CD14-positive monocyte (primary cell): Measurements from ENCODE around the gene OPN4. TPM values are rescaled to one million over a fixed set of nuclear protein-coding genes. Genes with fewer than 3 reads are reported as not detected.

Experiments
- DNase-seq, 3 donors: peaks; one replicate each; pipeline ENCODE4 v3.0.0-alpha.2; 2011 to 2022
- H2AFZ ChIP-seq: 2 replicates; pipeline ENCODE4 v1.6.0; 2012; ENCODE audit warnings: mild to moderate bottlenecking, low read depth, low read length, inconsistent platforms; ENCODE audit not compliant: insufficient read depth, poor library complexity, severe bottlenecking
- H3K27ac ChIP-seq, 2 donors: 1 replicate in 1 of 2; 2 replicates in 1 of 2; pipeline ENCODE4 v1.5.1; 2012 to 2013; ENCODE audit warnings: low read length in 2 of 2, control low read depth in 1 of 2, inconsistent platforms in 1 of 2, low read depth in 1 of 2, mild to moderate bottlenecking in 1 of 2
- H3K27me3 ChIP-seq, 2 donors: one replicate each; pipeline versions ENCODE4 v1.6.0 to v1.6.1; 2011 to 2013; ENCODE audit warnings: low read length in 2 of 2; ENCODE audit not compliant: control insufficient read depth in 2 of 2, insufficient read depth in 2 of 2
- H3K36me3 ChIP-seq, 2 donors: replicated peaks in 1 of 2; 1 replicate in 1 of 2; 2 replicates in 1 of 2; pipeline versions ENCODE4 v1.5.1 to v1.6.1; 2012 to 2013; ENCODE audit warnings: low read length in 2 of 2, control low read depth in 1 of 2, inconsistent platforms in 1 of 2, mild to moderate bottlenecking in 1 of 2; ENCODE audit not compliant: insufficient read depth in 2 of 2, control insufficient read depth in 1 of 2
- H3K4me1 ChIP-seq, 2 donors: 1 replicate in 1 of 2; 2 replicates in 1 of 2; pipeline versions ENCODE4 v1.5.1 to v1.6.1; 2012 to 2013; ENCODE audit warnings: low read length in 2 of 2, control low read depth in 1 of 2, inconsistent platforms in 1 of 2, mild to moderate bottlenecking in 1 of 2, moderate library complexity in 1 of 2; ENCODE audit not compliant: insufficient read depth in 2 of 2, control insufficient read depth in 1 of 2
- H3K4me2 ChIP-seq: replicated peaks from 2 replicates; pipeline ENCODE3; 2012; ENCODE audit warnings: low read length, moderate library complexity, mild to moderate bottlenecking; ENCODE audit not compliant: poor library complexity, severe bottlenecking; ENCODE audit errors: extremely low read depth
- H3K4me3 ChIP-seq, 3 experiments: fragments of 200-600 bp in 1 of 3; sonication (generic) in 1 of 3; replicated peaks in 1 of 3; 1 replicate in 2 of 3; 2 replicates in 1 of 3; pipeline ENCODE4 v1.5.1; 2011 to 2013; ENCODE audit warnings: low read length in 3 of 3, mild to moderate bottlenecking in 3 of 3, control low read depth in 2 of 3, low read depth in 2 of 3, inconsistent platforms in 1 of 3, moderate library complexity in 1 of 3
- H3K79me2 ChIP-seq: 2 replicates; pipeline ENCODE4 v1.6.0; 2012; ENCODE audit warnings: mild to moderate bottlenecking, control low read depth, inconsistent platforms, low read length, moderate library complexity; ENCODE audit not compliant: insufficient read depth
- H3K9ac ChIP-seq: 2 replicates; pipeline ENCODE4 v1.6.0; 2017; ENCODE audit warnings: low read length, mild to moderate bottlenecking; ENCODE audit not compliant: insufficient read depth, poor library complexity, severe bottlenecking
- H3K9me3 ChIP-seq, 2 donors: replicated peaks in 1 of 2; 1 replicate in 1 of 2; 2 replicates in 1 of 2; pipeline versions ENCODE4 v1.5.1 to v1.6.1; 2012 to 2013; ENCODE audit warnings: low read length in 2 of 2, control low read depth in 1 of 2; ENCODE audit not compliant: control insufficient read depth in 1 of 2, insufficient read depth in 1 of 2
- H4K20me1 ChIP-seq: 2 replicates; pipeline ENCODE4 v1.6.0; 2012; ENCODE audit warnings: mild to moderate bottlenecking, low read length, control low read depth, moderate library complexity; ENCODE audit not compliant: insufficient read depth
- H3K27ac Mint-ChIP-seq, 7 donors: one replicate each; pipeline ENCODE4 v1.8.0; 2020; ENCODE audit warnings: mild to moderate bottlenecking in 7 of 7, mixed read lengths in 7 of 7, moderate library complexity in 6 of 7, inconsistent platforms in 2 of 7
- H3K27me3 Mint-ChIP-seq, 3 donors: one replicate each; pipeline ENCODE4 v1.8.0; 2021 to 2022; ENCODE audit warnings: low read depth in 3 of 3, mild to moderate bottlenecking in 3 of 3, mixed read lengths in 3 of 3, moderate library complexity in 3 of 3, inconsistent platforms in 1 of 3
- H3K36me3 Mint-ChIP-seq, 2 donors: one replicate each; pipeline ENCODE4 v1.8.0; 2020; ENCODE audit warnings: mixed read lengths in 2 of 2, inconsistent platforms in 1 of 2, mild to moderate bottlenecking in 1 of 2
- H3K4me1 Mint-ChIP-seq: one replicate; pipeline ENCODE4 v1.8.0; 2020; ENCODE audit warnings: mild to moderate bottlenecking, mixed read lengths
- H3K4me3 Mint-ChIP-seq, 2 donors: one replicate each; pipeline ENCODE4 v1.8.0; 2020; ENCODE audit warnings: mild to moderate bottlenecking in 2 of 2, mixed read lengths in 2 of 2, moderate library complexity in 1 of 2
- H3K9me3 Mint-ChIP-seq, 7 donors: one replicate each; pipeline ENCODE4 v1.8.0; 2020 to 2022; ENCODE audit warnings: mixed read lengths in 7 of 7, mild to moderate bottlenecking in 6 of 7, moderate library complexity in 6 of 7, inconsistent platforms in 2 of 7
- WGBS: methylation state at CpG from one replicate; pipeline ENCODE4 v1.1.5; 2013; ENCODE audit warnings: missing lambda C conversion rate; ENCODE audit not compliant: insufficient coverage; 5-methylcytosine and 5-hydroxymethylcytosine counted together
- intact Hi-C, 2 donors: fragments of 100-400 bp; cut with micrococcal nuclease; formaldehyde crosslinking; loops; one replicate each; pipeline versions ENCODE4 v1.15.0 to v1.15.1; 2023
- polyA plus RNA-seq, 3 donors: library from polyadenylated mRNA; depleted of rRNA in 1 of 3; unstranded in 2 of 3; stranded (reverse) in 1 of 3; fragments of 300-500 nt in 2 of 3; fragments of >200 nt in 1 of 3; fragmentation: Illumina TruSeq in 2 of 3; gene quantifications; 1 replicate in 2 of 3; 2 replicates in 1 of 3; pipeline ENCODE4 v1.2.3, GENCODE V29; 2012 to 2021
- TF ChIP-seq, protein P1 (sequence below): fragments of 200-600 bp; IDR thresholded peaks from one replicate; pipeline ENCODE4 v1.8.0; 2022; ENCODE audit warnings: antibody characterized with exemption, mild to moderate bottlenecking

The OPN4 gene
- polyA plus RNA-seq, 3 donors = not detected

DNA sequence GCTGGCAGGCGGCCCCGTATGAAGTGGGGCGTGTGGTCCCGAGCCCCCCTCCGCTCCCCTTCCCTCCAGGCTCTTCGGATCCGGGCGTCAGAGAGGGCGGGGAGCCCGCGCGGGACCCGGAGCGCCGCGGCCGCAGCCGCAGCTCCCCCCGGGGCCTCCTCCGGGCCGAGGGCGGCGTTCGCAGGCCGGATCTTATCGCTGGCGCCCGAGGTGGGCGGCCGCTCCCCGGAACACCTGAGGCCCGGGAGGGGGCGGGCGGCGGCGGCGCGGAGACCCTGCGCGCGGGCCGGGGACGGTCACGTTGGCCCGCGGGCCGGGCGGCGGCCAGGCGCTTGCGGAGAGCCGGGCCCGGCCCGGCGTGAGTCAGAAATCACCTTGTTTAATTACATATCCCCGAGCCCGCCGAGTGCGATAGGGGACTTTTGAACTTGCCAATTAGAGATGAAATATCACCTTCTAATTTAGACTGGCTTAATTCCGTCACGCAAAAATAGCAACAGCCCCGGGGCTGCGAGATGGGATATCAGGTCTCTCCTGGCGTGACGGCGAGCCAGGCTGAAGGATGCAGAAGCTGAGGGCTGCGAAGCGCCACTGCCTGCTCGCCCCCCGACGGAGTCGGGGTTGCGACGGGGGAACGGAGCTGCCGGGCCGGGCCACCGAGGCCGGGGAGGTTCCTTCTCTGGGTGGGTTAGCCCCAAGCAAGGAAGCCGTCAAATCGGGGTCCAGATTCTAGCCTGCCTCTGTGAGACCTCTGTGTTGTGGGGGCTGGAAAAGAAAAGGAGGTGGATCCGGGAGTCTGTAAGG lies 57.4 kb downstream of the OPN4 start:
- DNase-seq = peak; percentile 6 to 30 (median 28)
- H3K9ac ChIP-seq = peak overlapping the region; percentile 85
- intact Hi-C loops = loop anchor here (5.0 to 10.0 kb wide), 2 partner anchors 186 to 193 kb away; no protein-coding TSS in a partner anchor

GRCh38 chr10:86712317-86712707 lies 58.0 kb downstream of the OPN4 start:
- Histone ChIP-seq H3K9me3 (no peaks in the 10 kb centered on the region), H3K36me3 (no peaks in the 10 kb centered on the region), H4K20me1 (no peaks in the 10 kb centered on the region), H3K4me3 (peak overlapping the region; percentile 39 to 88 (median 79)), H3K9ac (peak overlapping the region; percentile 85), H3K79me2 (no peaks in the 10 kb centered on the region), H2AFZ (peak overlapping the region; percentile 93), H3K4me1 (peaks cover 12 to 14% of the 10 kb centered on the region in 2 donors), H3K27me3 (peaks cover 0 to 7% of the 10 kb centered on the region in 2 donors), H3K27ac (no peak overlapping the region), H3K4me2 (peak overlapping the region; percentile 93)
- intact Hi-C loops = loop anchor here (5.0 to 10.0 kb wide), 2 partner anchors 185 to 192 kb away; no protein-coding TSS in a partner anchor
- Mint-ChIP-seq H3K4me3 (peak overlapping the region; percentile 81 to 90), H3K9me3 (peaks cover 0 to 5% (median 0%) of the 10 kb centered on the region in 7 donors), H3K27me3 (peaks cover 9 to 18% (median 16%) of the 10 kb centered on the region in 3 donors), H3K4me1 (peaks cover 11% of the 10 kb centered on the region), H3K27ac (peak overlapping the region in 3 of 7 donors; percentile 2 to 81 (median 40)), H3K36me3 (no peaks in the 10 kb centered on the region)
- WGBS = 42% methylated on average over 6 of the region's 9 CpGs
- no peak for DNase-seq
- TF ChIP-seq, protein P1, sequence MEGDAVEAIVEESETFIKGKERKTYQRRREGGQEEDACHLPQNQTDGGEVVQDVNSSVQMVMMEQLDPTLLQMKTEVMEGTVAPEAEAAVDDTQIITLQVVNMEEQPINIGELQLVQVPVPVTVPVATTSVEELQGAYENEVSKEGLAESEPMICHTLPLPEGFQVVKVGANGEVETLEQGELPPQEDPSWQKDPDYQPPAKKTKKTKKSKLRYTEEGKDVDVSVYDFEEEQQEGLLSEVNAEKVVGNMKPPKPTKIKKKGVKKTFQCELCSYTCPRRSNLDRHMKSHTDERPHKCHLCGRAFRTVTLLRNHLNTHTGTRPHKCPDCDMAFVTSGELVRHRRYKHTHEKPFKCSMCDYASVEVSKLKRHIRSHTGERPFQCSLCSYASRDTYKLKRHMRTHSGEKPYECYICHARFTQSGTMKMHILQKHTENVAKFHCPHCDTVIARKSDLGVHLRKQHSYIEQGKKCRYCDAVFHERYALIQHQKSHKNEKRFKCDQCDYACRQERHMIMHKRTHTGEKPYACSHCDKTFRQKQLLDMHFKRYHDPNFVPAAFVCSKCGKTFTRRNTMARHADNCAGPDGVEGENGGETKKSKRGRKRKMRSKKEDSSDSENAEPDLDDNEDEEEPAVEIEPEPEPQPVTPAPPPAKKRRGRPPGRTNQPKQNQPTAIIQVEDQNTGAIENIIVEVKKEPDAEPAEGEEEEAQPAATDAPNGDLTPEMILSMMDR = no peak

More for the DNA sequence above, 57.4 kb downstream of the OPN4 start:
- H3K36me3 Mint-ChIP-seq = no peaks in the 10 kb centered on the region
- Histone ChIP-seq H3K4me2 (peak overlapping the region; percentile 93), H3K36me3 (no peaks in the 10 kb centered on the region), H2AFZ (peak overlapping the region; percentile 93), H3K4me1 (peaks cover 12 to 14% of the 10 kb centered on the region in 2 donors), H4K20me1 (no peaks in the 10 kb centered on the region), H3K79me2 (no peaks in the 10 kb centered on the region), H3K9me3 (no peaks in the 10 kb centered on the region), H3K4me3 (peak overlapping the region; percentile 39 to 88 (median 79)), H3K27ac (peak overlapping the region in 1 of 2 donors; percentile 67), H3K27me3 (peaks cover 0 to 7% of the 10 kb centered on the region in 2 donors)
- peak overlapping the region in 3 of 7 donors; percentile 8 to 81 (median 40) for H3K27ac Mint-ChIP-seq
- H3K9me3 Mint-ChIP-seq = peaks cover 0 to 5% (median 0%) of the 10 kb centered on the region in 7 donors
- TF ChIP-seq, protein P1 = no peak
- H3K4me1 Mint-ChIP-seq = peaks cover 11% of the 10 kb centered on the region
- peak overlapping the region; percentile 81 to 90 for H3K4me3 Mint-ChIP-seq
- H3K27me3 Mint-ChIP-seq = peaks cover 9 to 18% (median 13%) of the 10 kb centered on the region in 3 donors
- WGBS = under 1% methylated on average over 78 of the region's 82 CpGs
